NCI-H146 treated with DMSO at 0.1 percent for 48 hours (cell line): Measurements from ENCODE around the gene ZNF678.

Source experiments
- DNase-seq: peaks from one replicate; lab custom pipeline; 2025; ENCODE audit not compliant: unreplicated experiment; lab: John Stamatoyannopoulos, UW

Gene ZNF678

DNA sequence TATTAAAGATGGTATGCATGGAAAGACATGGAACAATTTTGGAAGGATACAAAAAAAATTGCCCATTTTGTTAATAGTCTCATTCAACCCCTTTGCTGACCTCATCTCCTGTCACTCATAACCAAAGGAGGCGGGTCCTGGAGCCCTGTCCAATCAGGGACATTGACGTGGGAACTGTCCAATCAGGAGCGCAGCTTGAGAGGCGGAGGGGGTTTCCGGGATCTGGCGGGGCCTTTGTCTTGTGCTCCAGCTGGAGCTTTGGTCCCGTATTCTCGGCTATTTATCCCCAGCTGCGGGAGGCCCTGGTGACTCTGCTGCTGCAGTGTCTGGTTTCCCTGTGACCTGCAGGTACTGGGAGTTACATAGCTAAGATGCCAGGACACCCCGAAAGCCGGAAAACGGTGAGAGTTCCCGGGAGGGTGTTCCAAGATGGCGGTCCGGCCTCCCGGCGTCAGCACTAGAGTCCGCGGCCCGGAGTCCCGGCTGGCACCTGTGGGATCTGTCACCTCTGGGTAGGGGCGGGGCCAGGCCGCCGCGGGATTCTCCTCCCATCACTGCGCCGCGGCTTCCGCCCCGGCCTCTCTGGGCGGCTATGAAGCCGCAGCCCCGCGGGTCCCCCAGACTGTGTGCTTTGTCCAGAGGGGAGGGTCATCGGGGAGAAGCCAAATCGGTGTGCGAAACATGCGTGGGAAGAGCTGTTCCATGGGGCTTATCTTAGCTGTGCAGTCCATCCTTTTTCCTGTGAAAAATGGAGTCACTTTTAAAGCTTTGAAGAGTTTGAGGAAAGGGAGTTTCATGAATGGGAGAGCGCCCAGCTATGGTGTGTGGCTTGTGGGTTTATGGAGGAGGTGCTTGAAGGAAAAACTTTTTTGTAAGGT lies at the start of gene ZNF678:
Gene ZNF678, plus strand, starts transcription at position 233 of the 878 bp plus-strand sequence. CDS start 87,436 bp downstream, outside the sequence.
- peak; percentile 95 for DNase-seq

DNA sequence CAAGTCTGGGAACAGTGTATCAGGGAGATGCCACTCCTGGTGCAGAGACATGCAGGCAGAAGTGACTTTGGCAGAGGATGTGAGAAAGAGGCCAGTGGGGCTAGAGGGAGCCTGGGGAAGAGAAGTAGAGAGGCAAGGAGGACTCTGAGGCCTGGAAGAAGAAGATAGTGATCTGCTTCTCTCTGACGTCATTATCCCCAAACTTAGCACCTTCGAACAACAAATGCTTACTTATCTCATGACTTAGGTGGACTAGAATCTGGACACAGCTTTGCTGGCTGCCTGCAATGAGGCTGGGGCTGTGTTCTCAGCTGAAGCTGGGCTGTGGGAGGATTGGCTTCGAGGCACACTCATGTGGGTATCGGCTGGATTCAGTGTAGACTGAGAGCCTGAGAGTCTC lies 44.5 kb upstream of the ZNF678 start:
- no peak for DNase-seq

DNA sequence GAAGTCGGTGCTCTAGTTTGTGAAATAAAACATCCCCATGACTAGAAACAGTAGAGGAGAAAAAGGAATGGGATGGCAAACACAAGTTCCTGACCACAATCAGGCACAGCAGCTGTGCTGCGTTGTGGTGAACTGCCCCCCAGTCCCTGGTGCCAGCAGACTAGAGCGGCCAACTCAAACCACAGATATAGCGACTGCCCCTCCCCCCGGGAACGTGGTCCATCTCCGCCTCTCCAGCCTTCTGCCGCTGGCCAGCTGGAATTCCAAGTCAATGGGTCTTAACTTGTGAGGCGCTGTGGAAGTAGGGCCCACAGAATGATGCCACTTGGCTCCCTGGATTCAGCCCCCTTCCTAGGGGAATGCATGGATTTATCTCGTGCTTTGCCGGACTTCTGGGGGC lies 41.6 kb upstream of the ZNF678 start:
- DNase-seq = no peak

DNA sequence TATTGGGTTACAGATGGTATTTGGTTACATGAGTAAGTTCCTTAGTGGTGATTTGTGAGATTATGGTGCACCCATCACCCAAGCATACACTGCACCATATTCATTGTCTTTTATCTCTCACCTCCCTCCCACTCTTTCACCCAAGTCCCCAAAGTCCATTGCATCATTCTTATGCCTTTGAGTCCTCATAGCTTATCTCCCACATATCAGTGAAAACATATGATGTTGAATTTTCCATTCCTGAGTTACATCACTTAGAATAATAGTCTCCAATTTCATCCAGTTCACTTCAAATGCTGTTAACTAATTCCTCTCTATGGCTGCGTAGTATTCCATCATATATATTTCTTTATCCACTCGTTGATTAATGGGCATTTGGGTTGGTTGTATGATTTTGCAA lies 36.8 kb upstream of the ZNF678 start:
- no peak for DNase-seq

DNA sequence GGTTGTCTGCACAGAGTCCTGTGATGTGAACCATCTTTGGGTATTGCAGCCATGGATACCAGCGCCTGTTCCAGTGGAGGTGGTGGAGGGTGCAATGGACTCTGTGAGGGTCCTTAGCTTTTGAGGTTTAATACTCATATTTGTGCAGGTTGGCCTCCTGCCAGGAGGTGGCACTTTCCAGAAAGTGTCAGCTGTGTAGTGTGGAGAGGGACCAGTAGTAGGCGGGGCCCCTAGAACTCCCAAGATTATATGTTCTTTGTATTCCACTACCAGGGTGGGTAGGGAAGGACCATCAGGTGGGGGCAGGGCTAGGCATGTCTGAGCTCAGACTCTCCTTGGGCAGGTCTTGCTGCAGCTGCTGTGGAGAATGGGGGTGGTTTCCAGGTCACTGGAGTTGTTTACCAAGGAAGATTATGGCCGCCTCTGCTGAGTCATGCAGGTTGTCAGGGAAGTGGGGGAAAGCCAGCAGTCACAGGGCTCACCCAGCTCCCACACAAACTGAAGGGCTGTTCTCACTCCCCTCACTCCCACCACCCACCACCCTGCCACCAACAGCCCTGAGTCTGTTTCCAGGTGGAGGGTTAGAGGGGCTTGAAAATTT lies 31.2 kb upstream of the ZNF678 start:
- DNase-seq = no peak

DNA sequence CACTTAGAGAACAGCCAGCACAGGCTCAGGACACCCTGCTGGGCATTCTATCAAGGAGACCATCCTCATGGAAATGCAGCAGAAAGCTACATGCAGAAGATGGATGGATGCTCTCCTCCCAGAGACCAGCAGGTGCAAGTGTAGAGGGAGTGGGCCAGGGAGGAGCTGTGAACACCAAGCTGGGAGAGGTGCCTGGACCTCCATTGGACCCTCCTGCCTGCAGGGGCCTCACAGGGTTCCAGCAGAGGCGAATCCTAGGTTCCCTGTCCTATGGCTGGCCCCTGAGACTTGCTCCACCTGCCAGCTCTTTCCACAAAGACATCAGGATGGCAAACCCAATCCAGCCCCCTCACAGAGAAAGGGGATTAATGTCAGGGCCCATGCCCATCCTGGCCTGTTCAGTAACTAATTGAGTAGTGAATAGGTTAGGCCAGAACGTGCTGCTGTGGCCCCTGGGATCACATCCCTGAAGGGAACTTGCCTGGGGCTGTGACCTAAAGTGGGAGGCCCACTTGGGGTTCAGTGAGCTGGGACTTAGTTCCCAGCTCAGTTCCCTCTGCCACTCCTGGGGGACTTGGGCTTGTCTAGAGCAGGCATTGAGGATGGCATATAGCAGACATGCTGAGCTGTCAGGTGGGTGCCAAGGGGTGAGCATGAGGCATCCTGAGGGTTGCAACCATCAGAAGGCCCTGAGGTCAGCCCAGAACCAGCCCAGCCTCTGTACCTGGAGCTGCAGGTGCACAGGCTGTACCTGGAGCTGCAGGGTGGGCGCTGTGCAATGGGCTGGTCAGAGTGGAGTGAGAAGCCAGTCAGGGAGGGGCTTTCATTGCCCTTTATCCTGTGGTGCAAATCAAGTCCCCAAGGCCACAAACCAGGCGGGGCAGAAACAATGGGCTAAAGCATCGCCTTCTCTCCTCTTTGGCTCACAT lies 22.9 kb upstream of the ZNF678 start:
- no peak for DNase-seq

DNA sequence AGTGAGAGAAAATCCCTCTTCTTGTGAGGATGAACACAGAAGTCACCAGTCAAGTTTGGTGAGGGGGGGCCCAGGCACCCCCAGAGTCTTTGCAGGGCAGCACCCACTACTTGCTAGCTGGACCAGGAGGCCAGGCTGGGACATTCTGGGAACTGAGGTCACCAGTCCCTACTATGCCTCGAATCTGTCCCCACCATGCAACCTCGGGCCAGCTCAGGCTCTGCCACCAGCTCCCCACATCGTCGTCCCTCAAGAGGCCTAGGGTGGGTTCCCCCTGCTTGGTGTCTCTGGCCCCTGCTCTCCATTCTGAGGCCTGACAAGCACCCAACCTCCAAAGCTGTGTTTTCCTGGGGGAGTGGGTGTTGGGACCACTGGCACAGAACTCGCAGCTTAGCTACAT lies 22.2 kb upstream of the ZNF678 start:
- no peak for DNase-seq

DNA sequence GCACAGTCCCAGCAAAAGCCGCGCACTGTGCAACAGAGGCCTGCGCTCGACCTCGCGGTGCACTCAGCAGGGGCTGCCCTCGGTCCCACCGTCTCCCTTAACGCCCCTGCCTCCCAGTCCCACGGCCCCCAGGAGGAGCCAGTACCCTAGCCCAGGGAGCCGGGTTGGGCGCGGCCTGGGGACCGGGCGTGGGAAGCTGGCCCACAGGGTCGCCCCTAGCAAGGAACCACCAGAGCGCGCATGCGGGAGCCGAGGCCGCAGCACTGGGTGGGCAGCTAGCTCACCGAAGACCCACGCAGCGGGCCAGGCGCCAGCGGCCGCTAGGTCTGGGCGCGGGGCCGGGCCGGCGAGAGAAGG lies 21.6 kb upstream of the ZNF678 start:
- DNase-seq = no peak

DNA sequence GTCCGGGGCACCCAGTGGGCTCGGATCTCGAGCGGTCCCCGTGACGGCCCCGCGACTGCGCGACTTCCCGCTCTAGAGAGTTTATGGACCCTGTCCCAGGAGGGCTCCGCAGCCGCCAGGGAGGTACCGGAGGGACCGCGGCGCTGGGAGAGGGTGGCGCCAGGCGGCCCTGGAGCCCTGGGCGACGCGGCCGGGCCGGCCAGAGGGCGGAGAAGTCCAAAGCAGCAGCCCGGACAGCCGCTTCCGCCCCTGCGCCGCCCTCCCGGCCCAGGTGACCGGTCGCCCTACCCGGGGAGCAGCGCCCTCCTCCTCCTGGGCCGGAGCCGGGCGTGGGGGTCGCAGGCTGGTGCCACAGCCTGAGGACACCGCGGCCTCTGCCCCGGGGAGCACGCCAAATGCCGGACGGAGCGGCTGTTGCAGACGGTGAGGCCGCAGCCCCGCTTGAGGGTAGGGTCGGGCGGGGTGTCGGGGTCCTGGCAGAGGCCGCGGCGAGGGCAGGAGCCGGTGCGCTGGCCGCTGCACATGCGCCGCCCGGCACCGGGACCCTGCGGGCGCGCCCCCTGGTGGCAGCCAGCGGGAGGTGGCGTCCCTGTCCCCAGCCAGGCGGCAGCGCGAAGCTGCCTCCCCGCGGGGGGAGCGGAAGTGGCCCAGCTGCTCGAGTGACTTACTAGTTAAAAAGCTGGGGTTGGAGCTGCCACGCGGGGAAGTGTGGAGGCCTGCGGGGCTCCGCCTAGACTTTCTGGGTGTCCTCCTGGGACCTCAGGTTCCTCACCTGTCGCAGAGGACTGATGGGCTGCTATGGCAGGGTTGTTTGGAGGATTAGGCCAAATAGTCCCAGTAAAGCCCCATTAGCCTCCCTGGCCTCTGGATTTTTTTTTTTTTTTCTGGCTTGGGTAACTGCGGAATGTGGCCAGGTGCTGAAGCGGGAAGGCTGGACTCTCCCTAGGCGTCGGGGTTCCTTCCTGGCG lies 20.9 kb upstream of the ZNF678 start:
- DNase-seq = peak; percentile 57

DNA sequence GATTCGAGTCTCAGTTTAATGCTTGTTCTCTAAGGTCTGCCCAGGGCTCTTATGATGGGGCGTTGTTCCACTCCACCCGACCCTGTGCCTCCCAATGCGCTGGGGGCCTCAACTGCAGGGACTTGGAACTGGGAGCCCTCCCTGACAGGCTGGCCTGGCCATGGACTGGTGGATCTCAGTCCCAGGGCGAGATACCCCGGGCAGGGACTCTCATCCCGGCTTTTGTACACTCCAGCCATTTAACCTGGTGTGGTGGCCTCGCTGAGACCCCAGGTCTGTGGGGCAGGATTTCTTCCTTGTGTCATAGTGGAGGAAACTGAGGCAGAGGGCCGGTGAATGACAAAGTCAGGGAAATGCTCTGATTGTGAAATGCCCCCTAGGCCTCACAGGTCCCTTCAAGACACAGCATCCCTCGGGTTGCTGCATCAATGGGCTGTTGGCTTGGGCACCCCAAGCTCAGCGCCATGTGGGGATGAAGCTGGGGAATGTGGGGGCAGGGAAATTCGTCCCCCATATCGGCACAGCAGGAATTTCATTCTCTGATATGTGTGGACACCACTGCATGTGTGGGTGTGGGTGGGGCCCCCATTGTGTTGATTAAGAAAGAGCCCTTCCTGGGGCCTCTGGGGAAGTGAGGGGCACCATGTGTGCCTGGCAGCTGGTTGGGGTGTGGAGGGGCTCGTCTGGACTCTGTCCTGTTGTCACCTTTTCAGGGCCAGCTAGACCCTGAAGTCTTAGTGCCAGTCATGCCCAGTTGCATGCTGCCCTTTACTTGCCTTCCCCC lies 19.9 kb upstream of the ZNF678 start:
- DNase-seq = no peak

DNA sequence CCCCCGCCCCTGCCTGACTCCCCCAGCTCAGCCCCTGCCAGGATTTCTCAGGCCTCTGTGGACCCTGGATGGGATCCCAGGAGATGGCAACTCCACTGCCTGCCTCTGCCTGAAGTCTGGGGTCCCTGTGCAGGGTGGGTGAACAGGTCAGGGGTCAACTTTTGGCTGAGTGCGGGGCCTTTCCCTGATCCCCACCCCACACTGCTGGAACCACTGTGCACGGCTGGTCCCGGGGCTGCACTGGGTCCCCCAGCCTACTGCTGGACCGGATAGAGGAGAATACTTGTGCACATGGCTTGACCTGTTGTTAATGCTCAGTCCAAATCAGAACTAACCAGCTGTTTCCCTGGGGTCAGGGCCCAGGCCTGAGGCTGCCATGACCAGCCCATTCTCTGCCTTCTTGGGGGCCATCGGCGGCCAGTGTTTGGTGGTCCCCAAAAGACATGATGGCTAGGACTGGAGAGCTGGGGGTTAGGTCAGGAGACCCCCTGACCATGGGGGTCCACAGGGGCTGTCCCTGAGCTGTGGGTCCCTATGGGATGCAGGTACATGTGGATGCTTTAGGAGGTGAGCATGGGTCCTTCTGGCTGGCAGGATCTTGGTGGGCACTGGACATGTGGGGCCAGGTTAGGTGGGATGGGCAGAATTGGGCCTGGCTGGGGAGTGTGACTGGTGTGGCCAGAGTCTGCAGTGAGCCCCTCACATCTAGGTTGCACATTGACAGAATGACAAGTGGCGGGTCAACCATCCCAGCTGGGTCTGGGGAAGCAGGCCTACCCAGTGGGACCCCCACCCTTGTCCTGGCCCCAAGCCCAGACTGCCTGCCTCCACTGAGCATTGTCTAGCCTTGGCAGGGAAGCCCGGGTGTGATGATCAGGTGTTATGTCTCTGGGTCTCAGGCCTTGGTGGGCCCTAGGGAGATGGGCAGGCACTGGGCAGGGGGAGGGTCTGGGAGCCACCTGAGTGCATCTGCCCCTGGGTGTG lies 19.0 kb upstream of the ZNF678 start:
- DNase-seq = no peak

DNA sequence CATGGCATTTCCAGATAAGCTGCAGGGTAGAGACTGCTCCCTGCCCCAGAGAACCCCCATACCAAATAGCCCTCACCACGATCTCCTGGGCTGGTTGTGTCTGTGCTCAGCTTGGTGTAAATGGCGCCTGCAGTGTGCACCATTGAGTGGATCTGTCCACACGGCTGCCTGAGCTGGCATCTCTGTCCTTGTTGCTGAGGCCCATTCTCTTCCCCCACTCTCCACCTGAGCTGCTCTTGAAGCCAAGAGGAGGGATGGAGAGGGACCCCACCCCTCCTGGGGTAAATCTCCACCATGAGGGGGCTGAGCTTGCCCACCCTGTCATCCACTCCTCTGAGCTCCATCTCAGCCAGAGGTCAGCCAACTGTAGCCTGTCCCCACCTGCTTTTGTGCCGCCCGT lies 18.0 kb upstream of the ZNF678 start:
- no peak for DNase-seq

DNA sequence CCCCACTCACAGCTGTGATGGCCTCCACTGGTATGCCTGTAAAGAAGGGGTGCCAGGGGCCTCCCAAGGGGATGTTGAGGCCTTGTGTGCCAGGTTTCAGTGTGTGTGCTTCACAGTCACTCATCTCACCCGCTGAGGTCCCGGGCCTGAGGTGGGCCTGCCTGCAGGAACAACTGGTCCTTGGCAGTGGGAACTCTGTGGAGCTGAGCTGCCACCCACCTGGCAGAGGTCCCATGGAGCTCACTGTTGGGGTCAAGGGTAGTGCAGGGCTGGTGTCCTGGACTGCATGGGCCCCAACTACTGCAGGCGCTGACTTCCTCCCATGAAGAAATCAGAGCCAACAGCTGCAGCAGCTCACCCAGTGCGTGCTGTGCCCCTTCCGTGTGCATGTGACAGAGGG lies 17.3 kb upstream of the ZNF678 start:
- no peak for DNase-seq

DNA sequence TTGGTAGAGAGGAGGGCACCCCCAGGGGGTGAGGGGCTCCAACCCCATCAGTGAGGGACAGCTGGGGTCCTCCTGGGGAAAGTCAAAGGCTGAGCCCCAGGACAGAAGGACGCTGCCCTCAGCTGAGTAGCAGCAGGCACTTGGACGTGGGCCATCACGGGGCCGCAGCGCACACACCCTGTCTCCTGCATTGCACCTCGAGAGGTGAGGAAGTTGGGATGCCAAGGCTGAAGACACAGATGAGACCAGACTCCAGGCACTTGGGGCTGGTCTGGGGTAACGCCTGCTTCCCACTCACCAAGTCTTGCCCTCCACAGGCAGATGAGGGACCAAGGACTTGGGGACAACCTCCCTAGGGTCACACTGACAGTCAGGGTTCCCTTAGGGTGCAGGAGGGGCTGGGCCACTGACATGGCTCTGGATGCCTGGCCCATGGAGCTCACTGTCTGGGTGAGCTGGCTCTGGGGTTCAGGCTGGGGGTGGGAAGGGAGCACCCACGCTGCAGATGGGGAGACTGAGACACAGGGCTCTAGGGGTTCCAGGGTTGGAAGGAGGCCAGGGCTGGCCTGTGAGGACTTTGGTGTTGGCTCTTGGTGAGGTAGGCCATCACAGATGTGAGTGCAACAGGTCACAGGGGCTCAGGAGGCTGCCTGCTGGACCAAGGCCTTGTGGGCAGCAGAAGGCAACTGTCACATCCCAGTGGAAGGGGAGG lies 16.6 kb upstream of the ZNF678 start:
- DNase-seq = no peak

DNA sequence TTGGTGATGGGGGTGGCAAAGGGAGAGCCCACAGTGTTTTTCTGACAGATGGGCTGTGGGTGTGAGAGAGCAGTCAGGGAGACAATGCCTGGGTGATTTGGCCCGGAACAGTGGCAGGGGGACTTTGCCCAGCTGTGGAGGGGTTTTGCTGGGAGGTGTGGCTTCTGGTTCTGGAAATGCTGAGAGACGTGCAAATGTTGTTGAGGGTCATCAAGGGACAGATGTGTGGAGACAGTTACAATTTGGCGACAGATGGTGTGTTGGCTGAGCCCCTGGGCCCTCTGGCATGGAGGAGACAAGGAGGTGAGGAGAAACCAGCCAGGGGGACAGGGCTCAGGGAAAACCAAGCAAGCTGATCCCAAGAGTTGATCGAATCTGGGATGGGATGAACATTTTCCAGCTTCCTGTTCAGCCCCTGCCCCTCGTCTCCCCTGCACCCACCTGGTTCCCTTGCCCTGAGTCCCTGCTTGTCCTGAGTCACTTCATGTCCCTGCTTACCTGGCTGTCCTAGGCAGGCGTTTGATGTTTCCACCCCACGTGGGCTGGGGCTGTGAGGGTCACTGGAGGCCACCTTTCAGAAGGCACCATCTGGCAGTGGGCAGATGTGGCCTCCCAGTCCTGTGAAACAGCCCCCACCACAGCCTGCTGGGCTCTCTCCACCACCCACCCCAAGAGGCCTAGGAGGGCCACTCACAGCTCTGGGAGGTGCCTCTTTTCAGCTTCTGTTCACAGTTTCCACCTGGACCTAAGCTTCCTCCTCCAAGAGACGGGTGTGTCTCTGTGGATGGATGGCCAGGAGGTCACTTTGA lies 15.8 kb upstream of the ZNF678 start:
- no peak for DNase-seq

DNA sequence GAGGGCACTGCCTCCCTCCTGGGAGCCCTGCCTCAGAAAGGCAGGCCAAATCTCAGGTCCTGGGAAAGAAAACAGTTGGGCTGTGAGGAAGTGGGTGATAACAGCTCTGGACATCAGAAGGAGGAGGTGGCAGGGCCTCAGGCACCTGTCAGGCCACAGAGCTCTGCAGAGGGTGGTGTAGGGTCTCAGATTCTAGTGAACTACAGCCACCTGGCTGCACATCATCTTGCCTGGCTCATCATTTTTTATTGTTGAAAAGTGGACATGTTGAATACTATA lies 15.3 kb upstream of the ZNF678 start:
- DNase-seq = no peak

DNA sequence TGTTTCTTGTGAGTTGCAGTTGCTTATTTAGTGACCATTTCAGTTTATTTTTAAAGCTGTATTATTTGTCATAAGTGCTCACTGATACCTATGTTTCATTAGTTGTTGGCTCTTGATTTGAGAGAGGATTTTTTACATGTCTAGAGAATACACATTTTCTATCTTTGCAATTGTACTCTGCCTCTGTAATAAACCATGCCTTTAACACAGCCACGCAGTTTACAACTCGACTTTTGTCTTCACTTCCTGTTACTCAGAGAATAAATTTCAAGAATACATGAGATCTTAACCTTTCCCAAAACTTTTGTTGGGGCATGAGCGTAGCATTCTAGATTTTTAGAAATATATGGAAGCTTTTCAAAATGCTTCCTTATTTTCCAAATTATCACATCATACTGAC lies 14.9 kb upstream of the ZNF678 start:
- DNase-seq = no peak
